RWPE2 (cell line): Measurements from ENCODE around the gene CCDC170.
A peak's percentile ranks its signal among the peaks of the same experiment; 100 is the strongest.

Experiments used
- ATAC-seq: fragments of 200-7000 bp; cut with Tn5 transposase; 3 replicates; pipeline ENCODE4 v1.9.1; 2021; ENCODE audit warnings: low read depth
- DNase-seq: peaks from one replicate; pipeline ENCODE4 v3.0.0-alpha.2; 2020; ENCODE audit warnings: low spot score
- H3K27ac ChIP-seq: fragments of 450-650 bp; 2 replicates; pipeline ENCODE4 v1.5.1; 2017; ENCODE audit warnings: mild to moderate bottlenecking; ENCODE audit not compliant: poor library complexity, severe bottlenecking
- H3K27me3 ChIP-seq: fragments of 250-450 bp; sonication (Bioruptor Pico); 2 replicates; pipeline ENCODE4 v1.5.1; 2021; ENCODE audit warnings: mild to moderate bottlenecking, moderate library complexity; ENCODE audit not compliant: insufficient read depth, poor library complexity, severe bottlenecking
- H3K36me3 ChIP-seq: fragments of 250-450 bp; sonication (Bioruptor Pico); 2 replicates; pipeline ENCODE4 v1.5.1; 2020; ENCODE audit warnings: low read depth, mild to moderate bottlenecking, moderate library complexity
- H3K4me1 ChIP-seq: fragments of 250-450 bp; sonication (Bioruptor Pico); 2 replicates; pipeline ENCODE4 v1.5.1; 2021; ENCODE audit warnings: mild to moderate bottlenecking, moderate library complexity; ENCODE audit not compliant: insufficient read depth, poor library complexity, severe bottlenecking
- H3K4me3 ChIP-seq: fragments of 250-450 bp; sonication (Bioruptor Pico); 2 replicates; pipeline ENCODE4 v1.5.1; 2021; ENCODE audit warnings: mild to moderate bottlenecking, moderate library complexity; ENCODE audit not compliant: severe bottlenecking
- H3K9me3 ChIP-seq: fragments of 250-450 bp; sonication (Bioruptor Pico); 2 replicates; pipeline ENCODE4 v1.5.1; 2021; ENCODE audit warnings: mild to moderate bottlenecking, moderate library complexity; ENCODE audit not compliant: severe bottlenecking
- TF ChIP-seq, protein P1 (sequence below): fragments of 450-650 bp; IDR thresholded peaks from one replicate; pipeline ENCODE4 v1.5.1; 2017; ENCODE audit warnings: mild to moderate bottlenecking, moderate library complexity; ENCODE audit not compliant: poor library complexity, severe bottlenecking

Gene CCDC170

DNA sequence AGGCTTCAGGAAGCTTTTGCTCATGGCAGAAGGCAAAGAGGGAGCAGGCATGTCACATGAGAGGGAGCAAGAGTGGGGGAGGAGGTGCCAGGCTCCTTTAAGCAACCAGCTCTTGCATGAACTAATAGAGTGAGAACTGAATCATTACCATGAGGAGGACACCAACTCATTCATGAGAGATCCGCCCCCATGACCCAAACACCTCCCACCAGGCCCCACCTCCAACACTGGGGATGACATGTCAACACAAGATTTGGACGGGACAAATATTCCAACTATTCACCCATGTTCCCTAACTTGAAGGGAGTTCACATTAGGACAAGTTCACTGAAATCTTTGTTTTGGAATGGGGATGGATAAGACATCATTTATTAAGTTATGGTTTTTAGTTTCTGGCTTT, 158.5 kb downstream of the CCDC170 start:
- H3K4me3 ChIP-seq, result no peak overlapping the region
- ATAC-seq, result peak; percentile 48; the same call in 2 of the 3 replicates
- TF ChIP-seq, protein P1, sequence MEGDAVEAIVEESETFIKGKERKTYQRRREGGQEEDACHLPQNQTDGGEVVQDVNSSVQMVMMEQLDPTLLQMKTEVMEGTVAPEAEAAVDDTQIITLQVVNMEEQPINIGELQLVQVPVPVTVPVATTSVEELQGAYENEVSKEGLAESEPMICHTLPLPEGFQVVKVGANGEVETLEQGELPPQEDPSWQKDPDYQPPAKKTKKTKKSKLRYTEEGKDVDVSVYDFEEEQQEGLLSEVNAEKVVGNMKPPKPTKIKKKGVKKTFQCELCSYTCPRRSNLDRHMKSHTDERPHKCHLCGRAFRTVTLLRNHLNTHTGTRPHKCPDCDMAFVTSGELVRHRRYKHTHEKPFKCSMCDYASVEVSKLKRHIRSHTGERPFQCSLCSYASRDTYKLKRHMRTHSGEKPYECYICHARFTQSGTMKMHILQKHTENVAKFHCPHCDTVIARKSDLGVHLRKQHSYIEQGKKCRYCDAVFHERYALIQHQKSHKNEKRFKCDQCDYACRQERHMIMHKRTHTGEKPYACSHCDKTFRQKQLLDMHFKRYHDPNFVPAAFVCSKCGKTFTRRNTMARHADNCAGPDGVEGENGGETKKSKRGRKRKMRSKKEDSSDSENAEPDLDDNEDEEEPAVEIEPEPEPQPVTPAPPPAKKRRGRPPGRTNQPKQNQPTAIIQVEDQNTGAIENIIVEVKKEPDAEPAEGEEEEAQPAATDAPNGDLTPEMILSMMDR, result no peak
- H3K27ac ChIP-seq, result no peak overlapping the region
- peaks cover 7% of the 10 kb centered on the region for H3K4me1 ChIP-seq
- peak; percentile 45 for DNase-seq
- H3K27me3 ChIP-seq, result no peaks in the 10 kb centered on the region
- no peaks in the 10 kb centered on the region for H3K9me3 ChIP-seq
- H3K36me3 ChIP-seq, result no peaks in the 10 kb centered on the region

DNA sequence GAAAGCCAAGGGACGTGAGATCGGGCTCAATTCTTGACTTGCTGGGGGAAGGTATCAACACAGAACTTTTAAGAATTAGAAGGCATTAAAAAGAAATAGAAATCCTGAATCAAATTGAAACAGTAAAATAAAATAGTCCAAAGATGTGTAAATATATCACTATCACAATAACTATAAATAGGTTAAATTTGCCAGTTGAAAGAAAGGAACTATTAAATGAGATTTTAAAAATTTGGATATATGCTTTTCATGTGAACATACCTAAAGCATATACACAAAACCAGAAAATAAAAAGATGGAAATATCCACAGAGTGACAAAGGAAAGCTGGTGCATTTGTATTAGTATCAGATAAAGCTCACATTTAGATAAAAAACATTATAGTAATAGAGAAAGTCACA, 161.3 kb downstream of the CCDC170 start:
- Histone ChIP-seq H3K4me1 (peaks cover 7% of the 10 kb centered on the region), H3K27me3 (no peaks in the 10 kb centered on the region), H3K36me3 (no peaks in the 10 kb centered on the region), H3K4me3 (no peak overlapping the region), H3K9me3 (no peaks in the 10 kb centered on the region), H3K27ac (no peak overlapping the region)
- no peak for ATAC-seq
- no peak for DNase-seq
- TF ChIP-seq, protein P1, result no peak

DNA sequence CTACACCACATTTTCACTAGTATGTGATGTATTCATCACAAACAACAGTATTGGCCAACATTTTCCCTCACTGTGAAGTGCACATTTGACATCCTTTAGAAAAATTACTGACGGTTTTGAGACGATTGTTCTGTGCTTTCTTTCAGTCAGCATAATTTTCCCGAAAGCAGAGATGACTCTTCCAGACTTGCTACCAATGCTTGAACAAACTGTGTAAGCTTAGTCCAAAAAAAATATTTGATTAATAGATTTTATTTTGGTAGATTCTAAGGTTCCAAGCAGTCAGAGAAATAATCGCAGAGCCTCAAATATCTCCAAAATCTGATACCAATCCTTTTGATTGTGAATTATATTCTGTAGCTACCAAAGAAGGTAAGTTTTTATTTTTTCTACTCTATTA, 162.6 kb downstream of the CCDC170 start:
- TF ChIP-seq, protein P1, result no peak
- no peaks in the 10 kb centered on the region for H3K36me3 ChIP-seq
- no peaks in the 10 kb centered on the region for H3K9me3 ChIP-seq
- no peak for DNase-seq
- H3K4me3 ChIP-seq, result no peak overlapping the region
- no peak overlapping the region for H3K27ac ChIP-seq
- no peak for ATAC-seq
- H3K27me3 ChIP-seq, result no peaks in the 10 kb centered on the region
- H3K4me1 ChIP-seq, result peaks cover 7% of the 10 kb centered on the region

DNA sequence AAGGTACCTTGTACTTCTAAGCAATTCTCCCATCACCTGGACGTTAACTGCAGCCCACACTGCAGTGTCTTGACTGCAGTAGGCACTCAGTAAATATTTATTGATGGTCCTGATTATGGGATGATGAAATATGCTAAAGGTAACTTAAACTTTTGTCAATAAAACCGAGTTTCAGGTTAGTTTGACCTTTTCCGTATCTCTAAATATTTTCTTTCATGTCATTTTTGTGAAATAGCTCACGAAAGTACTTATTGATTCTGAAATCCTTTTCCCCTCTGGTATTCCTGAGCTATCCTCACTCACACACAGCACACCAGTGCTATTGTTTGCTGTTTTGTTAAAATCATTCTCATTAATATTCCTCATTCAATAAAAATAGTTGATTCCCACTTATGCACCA, 164.3 kb downstream of the CCDC170 start:
- ATAC-seq, result no peak
- H3K4me1 ChIP-seq, result no peaks in the 10 kb centered on the region
- no peak for DNase-seq

DNA sequence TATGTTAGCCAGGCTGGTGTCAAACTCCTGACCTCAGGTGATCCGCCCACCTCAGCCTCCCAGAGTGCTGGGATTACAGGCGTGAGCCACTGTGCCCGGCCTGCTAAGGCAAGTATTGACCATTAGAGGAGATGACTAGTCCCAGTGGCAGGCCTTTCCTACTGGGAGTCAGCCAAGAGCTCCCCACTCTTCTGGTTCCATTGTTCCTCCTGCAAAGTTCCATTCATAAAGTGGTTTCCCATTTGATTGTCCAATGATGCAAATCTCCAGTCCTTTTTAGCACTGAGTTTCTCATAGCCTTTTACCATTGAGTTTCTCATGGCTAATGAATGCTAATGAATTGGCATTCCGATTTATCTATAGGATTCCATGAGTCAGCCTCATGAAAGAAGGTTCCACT, 165.4 kb downstream of the CCDC170 start:
- H3K4me3 ChIP-seq, result no peak overlapping the region
- no peaks in the 10 kb centered on the region for H3K27me3 ChIP-seq
- TF ChIP-seq, protein P1, result no peak
- no peaks in the 10 kb centered on the region for H3K4me1 ChIP-seq
- H3K9me3 ChIP-seq, result no peaks in the 10 kb centered on the region
- H3K27ac ChIP-seq, result no peak overlapping the region
- DNase-seq (no peak), ATAC-seq (no peak)
- no peaks in the 10 kb centered on the region for H3K36me3 ChIP-seq

More for the DNA sequence above, 164.3 kb downstream of the CCDC170 start:
- TF ChIP-seq, protein P1, result no peak
- Histone ChIP-seq H3K27ac (no peak overlapping the region), H3K9me3 (no peaks in the 10 kb centered on the region), H3K27me3 (no peaks in the 10 kb centered on the region), H3K36me3 (no peaks in the 10 kb centered on the region), H3K4me3 (no peak overlapping the region)
